MV-4-11 (cell line): ENCODE data around the gene MFSD2A.
"Not testable (repeated sequence)": the region's sequence is repeated elsewhere in the genome, so short reads cannot be mapped to it uniquely, and the experiment has no call there.

Experiments
- DNase-seq: peaks from one replicate; lab custom pipeline; 2025; lab: John Stamatoyannopoulos, UW

MFSD2A gene

DNA sequence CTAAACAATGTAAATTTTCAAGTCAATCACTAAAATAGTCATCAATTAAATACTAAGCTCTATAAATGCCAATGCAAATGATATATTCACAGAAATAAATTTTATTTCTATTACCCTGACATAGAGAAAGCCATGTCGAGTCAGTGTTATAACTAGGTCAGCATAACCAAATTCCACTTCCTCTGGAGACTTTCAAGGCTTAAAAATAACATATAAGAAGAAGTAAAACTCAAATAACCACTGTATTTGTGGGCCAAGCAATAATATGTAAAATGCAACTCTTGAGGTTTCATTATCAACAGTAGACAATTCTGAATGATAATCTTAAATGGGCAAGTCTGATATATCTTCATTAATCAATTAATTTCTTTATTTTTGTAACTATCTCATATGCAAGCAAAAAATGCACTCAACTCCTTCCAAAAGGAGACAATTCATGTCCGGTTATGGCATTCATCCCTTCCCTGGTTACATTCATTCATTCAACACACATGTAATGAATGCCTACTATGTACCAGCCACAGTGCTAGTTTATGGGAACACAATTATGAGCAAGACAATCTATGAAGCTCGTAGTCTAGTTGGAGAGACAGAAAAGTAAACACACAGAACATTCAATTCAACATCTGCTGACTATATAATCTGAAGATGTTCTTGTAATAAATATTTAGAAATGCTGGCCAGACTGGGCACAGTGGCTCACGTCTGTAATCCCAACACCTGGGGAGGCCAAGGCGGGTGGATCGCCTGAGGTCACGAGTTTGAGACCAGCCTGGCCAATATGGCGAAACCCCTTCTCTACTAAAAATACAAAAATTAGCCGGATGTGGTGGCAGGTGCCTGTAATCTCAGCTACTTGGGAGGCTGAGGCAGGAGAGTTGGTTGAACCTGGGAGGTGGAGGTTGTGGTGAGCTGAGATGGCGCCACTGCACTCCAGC is 48.5 kb downstream of the MFSD2A start:
- peak; percentile 83 for DNase-seq

DNA sequence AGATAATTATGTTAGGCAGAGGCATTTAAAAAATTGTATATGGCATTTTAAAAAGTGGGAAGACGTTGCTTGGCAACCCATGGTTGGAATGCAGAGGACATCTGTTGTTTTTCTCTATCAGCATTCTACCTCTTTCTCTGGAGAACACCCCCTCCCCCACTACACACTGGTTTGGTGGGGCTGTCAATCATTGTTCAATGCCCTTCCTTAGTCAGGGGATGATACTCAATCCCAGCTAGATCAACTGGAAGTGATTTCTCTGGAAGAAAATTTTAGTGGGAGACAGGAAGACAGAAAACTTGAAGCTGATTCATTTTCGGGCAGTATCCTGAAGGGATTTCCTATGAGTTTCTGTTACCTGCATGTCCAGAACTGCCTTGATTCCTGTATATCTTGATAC is 49.9 kb downstream of the MFSD2A start:
- no peak for DNase-seq

DNA sequence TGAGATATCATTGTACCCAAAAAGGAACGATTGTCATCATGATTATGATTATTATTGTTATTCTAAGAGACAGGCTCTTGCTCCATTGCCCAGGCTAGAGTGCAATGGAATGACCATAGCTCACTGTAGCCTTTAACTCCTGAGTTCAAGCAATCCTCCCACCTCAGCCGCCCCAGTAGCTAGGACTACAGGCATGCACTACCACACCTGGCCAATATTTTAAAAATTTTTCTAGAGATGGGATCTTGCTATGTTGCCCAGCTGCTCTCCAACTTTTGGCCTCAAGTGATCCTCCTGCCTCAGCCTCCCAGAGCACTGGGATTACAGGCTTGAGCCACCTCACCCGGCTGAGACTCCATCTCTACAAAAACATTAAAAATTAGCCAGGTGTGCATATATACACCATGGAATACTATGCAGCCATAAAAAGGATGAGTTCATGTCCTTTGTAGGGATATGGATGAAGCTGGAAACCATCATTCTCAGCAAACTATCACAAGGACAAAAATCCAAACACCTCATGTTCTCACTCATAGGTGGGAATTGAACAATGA is 52.6 kb downstream of the MFSD2A start:
- not testable (repeated sequence) for DNase-seq

DNA sequence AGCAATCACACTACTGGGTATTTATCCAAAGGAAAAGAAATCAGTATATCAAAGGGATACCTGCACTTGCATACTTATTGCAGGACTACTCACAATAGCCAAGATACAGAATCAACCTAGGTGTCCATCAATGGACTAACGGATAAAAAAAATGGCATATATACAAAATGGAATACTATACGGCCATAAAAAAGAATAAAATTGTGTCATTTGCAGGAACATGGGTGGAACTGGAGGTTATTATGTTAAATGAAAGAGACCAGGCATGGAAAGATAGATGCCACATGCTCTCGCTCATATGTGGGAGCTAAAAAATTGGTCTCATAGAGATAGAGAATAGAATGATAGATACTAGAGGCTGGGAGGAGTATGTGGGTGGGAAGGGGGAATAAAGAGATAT is 56.3 kb downstream of the MFSD2A start:
- no peak for DNase-seq

DNA sequence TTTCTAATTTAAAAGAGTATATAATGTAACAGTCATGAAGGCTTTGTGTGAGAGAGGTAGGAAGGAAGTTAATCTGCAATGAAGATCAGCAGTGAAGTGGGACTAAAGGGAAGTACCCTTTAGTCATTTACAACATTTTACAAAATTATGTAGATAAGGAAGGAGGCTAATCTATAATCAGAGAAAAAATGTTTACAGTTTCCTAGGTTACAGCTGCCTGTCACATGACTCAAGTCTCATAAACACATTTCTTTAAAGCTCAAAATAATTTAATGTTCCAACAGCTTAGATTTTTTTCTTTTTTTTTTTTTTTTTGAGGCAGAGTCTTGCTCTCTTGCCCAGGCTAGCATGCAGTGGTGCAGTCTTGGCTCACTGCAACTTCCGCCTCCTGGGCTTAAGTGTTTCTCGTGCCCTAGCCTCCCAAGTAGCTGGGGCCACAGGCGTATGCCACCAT is 59.3 kb downstream of the MFSD2A start:
- DNase-seq, result peak; percentile 40

DNA sequence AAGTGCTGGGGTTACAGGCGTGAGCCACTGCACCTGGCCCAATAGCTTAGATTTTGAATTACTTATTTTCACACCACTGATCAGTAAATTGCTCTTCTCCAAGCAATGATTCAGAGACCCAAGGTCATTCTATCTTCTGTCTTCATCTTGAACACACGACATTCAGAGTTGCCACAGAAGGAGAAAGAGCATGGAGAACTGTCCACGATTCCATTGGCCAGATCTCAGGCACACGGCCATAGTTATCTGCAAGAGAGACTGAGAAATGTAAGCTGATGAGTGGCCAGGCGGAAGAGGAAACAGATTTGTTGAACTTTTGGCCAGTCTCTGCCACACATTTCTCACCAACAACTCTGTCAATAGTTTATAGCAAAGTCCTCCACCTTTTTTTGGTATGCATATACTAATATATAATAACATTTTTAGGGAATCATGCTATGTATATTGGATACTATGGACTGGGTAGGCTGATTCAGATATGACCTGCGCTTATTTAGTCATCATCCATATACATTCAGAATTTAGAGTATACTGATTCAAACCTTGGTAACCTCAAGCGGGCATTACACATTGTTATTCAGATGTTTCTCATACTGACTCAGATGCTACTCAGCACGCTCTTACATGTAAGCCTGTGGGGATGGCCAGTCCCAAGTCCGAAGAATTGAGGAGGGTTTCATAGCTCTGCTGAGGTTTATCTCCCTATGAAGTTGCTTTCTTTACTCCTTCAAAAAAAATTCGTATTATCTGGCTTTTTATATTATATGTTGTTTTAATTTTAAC is 60.1 kb downstream of the MFSD2A start:
- DNase-seq, result no peak

DNA sequence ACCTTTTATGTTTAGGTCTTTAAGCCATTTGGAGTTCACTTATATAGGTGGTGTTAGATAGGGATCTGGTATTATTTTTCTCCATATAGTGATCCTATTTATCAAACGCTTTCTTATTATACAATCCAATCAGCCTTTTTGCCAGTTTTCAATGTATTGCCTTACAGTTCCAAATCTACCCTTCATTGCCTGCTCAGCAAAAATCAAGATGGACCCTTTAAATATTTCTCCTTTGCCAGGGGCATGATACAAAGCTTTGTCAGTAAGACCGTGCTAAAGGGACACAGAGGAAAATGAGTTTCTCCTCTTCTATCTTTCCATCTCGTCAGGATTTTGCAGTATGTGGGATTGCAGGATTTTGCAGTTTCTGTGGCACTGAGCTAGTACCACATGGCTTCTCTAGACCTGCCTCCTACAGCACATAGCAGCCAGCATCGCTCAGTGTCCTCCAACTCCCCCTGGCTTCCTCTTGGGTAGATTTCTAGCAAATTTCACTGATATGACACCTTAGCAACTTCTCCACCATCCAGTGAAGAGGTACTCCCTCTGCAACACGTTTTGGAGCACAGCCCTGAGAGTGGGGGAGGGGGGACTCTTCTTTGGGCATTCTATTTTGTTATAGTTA is 63.1 kb downstream of the MFSD2A start:
- DNase-seq, result no peak
